ENCODE data around the gene TMBIM4. TPM values are rescaled to one million over a fixed set of nuclear protein-coding genes. Genes with fewer than 3 reads are reported as not detected.
A peak's percentile ranks its signal among the peaks of the same experiment; 100 is the strongest.
"Not testable (repeated sequence)": the region's sequence is repeated elsewhere in the genome, so short reads cannot be mapped to it uniquely, and the experiment has no call there.

The TMBIM4 gene
- 79.5 TPM for total RNA-seq
- long read RNA-seq, transcript TMBIM4-202 (7 exons, 2,952 nt) = major isoform, 99 of 126 reads
- long read RNA-seq, partial matches to known transcripts = 1 of 126 reads
- long read RNA-seq, other reads (novel, unspliced or antisense) = 19 of 126 reads

GRCh38 chr12:66169221-66170170, at the start of gene TMBIM4:
TMBIM4 (minus strand) TSS chr12:66169996; CDS start chr12:66169951, 45 bp downstream.
- peak; percentile 94 for DNase-seq (ENCODE audit: low spot score)
- intact Hi-C loops (cut with DNase I) = loop anchor here (2.0 to 5.0 kb wide), 2 partner anchors 19 to 37 kb away; partner anchors contain the start of genes IRAK3 and LLPH

- no peak for DNase-seq (ENCODE audit: low spot score)
- intact Hi-C loops (cut with DNase I) = no loop called here
These were observed 47.6 kb upstream of the TMBIM4 start for GRCh38 chr12:66217342-66217917.

GRCh38 chr12:66213011-66213410, 43.2 kb upstream of the TMBIM4 start:
- intact Hi-C loops (cut with DNase I); DNase-seq (ENCODE audit: low spot score): not testable (repeated sequence)

GRCh38 chr12:66211573-66211972, 41.8 kb upstream of the TMBIM4 start:
- DNase-seq (ENCODE audit: low spot score); intact Hi-C loops (cut with DNase I): not testable (repeated sequence)

GRCh38 chr12:66210840-66211239, 41.0 kb upstream of the TMBIM4 start:
- DNase-seq (ENCODE audit: low spot score) = no peak
- intact Hi-C loops (cut with DNase I) = no loop called here

GRCh38 chr12:66206141-66206540, 36.3 kb upstream of the TMBIM4 start:
- no peak for DNase-seq (ENCODE audit: low spot score)
- intact Hi-C loops (cut with DNase I) = no loop called here

- DNase-seq (ENCODE audit: low spot score) = no peak
- intact Hi-C loops (cut with DNase I) = no loop called here
These were observed 34.0 kb upstream of the TMBIM4 start for GRCh38 chr12:66203820-66204219.

GRCh38 chr12:66199831-66200509, 30.2 kb upstream of the TMBIM4 start:
- DNase-seq (ENCODE audit: low spot score) = no peak
- intact Hi-C loops (cut with DNase I) = no loop called here

GRCh38 chr12:66199141-66199540, 29.3 kb upstream of the TMBIM4 start:
- intact Hi-C loops (cut with DNase I) = no loop called here

GRCh38 chr12:66197495-66197921, 27.7 kb upstream of the TMBIM4 start:
- intact Hi-C loops (cut with DNase I) = no loop called here

More at GRCh38 chr12:66199141-66199540, 29.3 kb upstream of the TMBIM4 start:
- no peak for DNase-seq (ENCODE audit: low spot score)

GRCh38 chr12:66196806-66197205, 27.0 kb upstream of the TMBIM4 start:
- intact Hi-C loops (cut with DNase I) = no loop called here
- no peak for DNase-seq (ENCODE audit: low spot score)

More at GRCh38 chr12:66197495-66197921, 27.7 kb upstream of the TMBIM4 start:
- no peak for DNase-seq (ENCODE audit: low spot score)

GRCh38 chr12:66195242-66195641, 25.4 kb upstream of the TMBIM4 start:
- intact Hi-C loops (cut with DNase I) = no loop called here
- no peak for DNase-seq (ENCODE audit: low spot score)

- intact Hi-C loops (cut with DNase I) = no loop called here
- DNase-seq (ENCODE audit: low spot score) = no peak
These were observed 24.3 kb upstream of the TMBIM4 start for GRCh38 chr12:66194122-66194521.

GRCh38 chr12:66191547-66192126, 21.8 kb upstream of the TMBIM4 start:
- no peak for DNase-seq (ENCODE audit: low spot score)
- intact Hi-C loops (cut with DNase I) = no loop called here

- no peak for DNase-seq (ENCODE audit: low spot score)
- intact Hi-C loops (cut with DNase I) = no loop called here
These were observed 20.9 kb upstream of the TMBIM4 start for GRCh38 chr12:66190519-66191370.

GRCh38 chr12:66189889-66190288, 20.1 kb upstream of the TMBIM4 start:
- intact Hi-C loops (cut with DNase I) = loop anchor here (2.0 kb wide), 1 partner anchor 21 kb away; the partner anchor contains the start of gene TMBIM4
- no peak for DNase-seq (ENCODE audit: low spot score)

GRCh38 chr12:66189486-66189843, 19.7 kb upstream of the TMBIM4 start:
- DNase-seq (ENCODE audit: low spot score) = no peak
- intact Hi-C loops (cut with DNase I) = loop anchor here (2.0 kb wide), 1 partner anchor 21 kb away; the partner anchor contains the start of gene TMBIM4
